H1 (cell line): ENCODE data around the gene DOK3. TPM values are rescaled to one million over a fixed set of nuclear protein-coding genes. Genes with fewer than 3 reads are reported as not detected.

ENCODE experiments used
- CTCF ChIA-PET: fragments of 300-600 bp; sonication (Branson Sonifier 250); formaldehyde crosslinking; loops from one replicate; lab custom pipeline; 2021; ENCODE audit not compliant: partially characterized antibody; lab: Charles Lee
- POLR2A ChIA-PET: fragments of 300-600 bp; sonication (Branson Sonifier 250); formaldehyde crosslinking; loops from one replicate; lab custom pipeline; 2021; ENCODE audit warnings: inconsistent platforms; ENCODE audit not compliant: partially characterized antibody; lab: Charles Lee
- DNase-seq, 2 experiments: peaks; one replicate each; pipeline versions ENCODE4 v3.0.0 to v3.0.0-alpha.2; 2010 to 2022; ENCODE audit warnings: low spot score in 2 of 2, low read depth in 1 of 2, mixed read lengths in 1 of 2
- FAIRE-seq: peaks from 2 replicates; lab custom pipeline; 2011; peaks lifted over from hg19 to GRCh38; lab: Jason Lieb, UNC
- H2AFZ ChIP-seq: 2 replicates; pipeline ENCODE4 v1.8.1; 2012; ENCODE audit warnings: low read length, inconsistent platforms
- H2AK5ac ChIP-seq: 2 replicates; pipeline ENCODE4 v1.6.1; 2013; ENCODE audit warnings: low read depth, low read length
- H2BK120ac ChIP-seq: replicated peaks from 2 replicates; pipeline ENCODE3; 2013; ENCODE audit warnings: low read depth, low read length, inconsistent platforms
- H2BK12ac ChIP-seq: 2 replicates; pipeline ENCODE4 v1.6.1; 2013; ENCODE audit warnings: low read depth, low read length
- H2BK15ac ChIP-seq: 2 replicates; pipeline ENCODE4 v1.6.1; 2013; ENCODE audit warnings: low read length
- H2BK20ac ChIP-seq: 2 replicates; pipeline ENCODE4 v1.6.1; 2013; ENCODE audit warnings: low read length
- H2BK5ac ChIP-seq: 2 replicates; pipeline ENCODE4 v1.6.1; 2013; ENCODE audit warnings: low read depth, low read length
- H3K14ac ChIP-seq: 2 replicates; pipeline ENCODE4 v1.6.1; 2013; ENCODE audit warnings: inconsistent platforms; ENCODE audit not compliant: insufficient read length
- H3K18ac ChIP-seq: 2 replicates; pipeline ENCODE4 v1.6.1; 2013; ENCODE audit warnings: low read length; ENCODE audit errors: extremely low read depth
- H3K23ac ChIP-seq: 2 replicates; pipeline ENCODE4 v1.6.1; 2013; ENCODE audit warnings: inconsistent platforms; ENCODE audit not compliant: insufficient read length
- H3K23me2 ChIP-seq: 2 replicates; pipeline ENCODE4 v1.6.1; 2013; ENCODE audit warnings: low read depth, low read length
- H3K27ac ChIP-seq: 2 replicates; pipeline ENCODE4 v1.6.1; 2011; ENCODE audit warnings: low read depth, low read length, inconsistent platforms
- H3K27me3 ChIP-seq, 4 experiments: replicated peaks in 1 of 4; 1 replicate in 1 of 4; 2 replicates in 3 of 4; pipeline versions ENCODE4 v1.6.1 to v1.8.1; 2011 to 2013; ENCODE audit warnings: low read length in 3 of 4, mild to moderate bottlenecking in 3 of 4, inconsistent platforms in 2 of 4, mixed read lengths in 2 of 4, moderate library complexity in 1 of 4; ENCODE audit not compliant: control insufficient read depth in 3 of 4, insufficient read depth in 3 of 4; ENCODE audit errors: extremely low read depth in 1 of 4
- H3K36me3 ChIP-seq, 4 experiments: 2 replicates each; pipeline versions ENCODE4 v1.6.1 to v1.8.1; 2011 to 2013; ENCODE audit warnings: mild to moderate bottlenecking in 4 of 4, low read length in 3 of 4, moderate library complexity in 2 of 4, control low read depth in 1 of 4, inconsistent platforms in 1 of 4; ENCODE audit not compliant: insufficient read depth in 4 of 4, control insufficient read depth in 2 of 4
- H3K4ac ChIP-seq: replicated peaks from 2 replicates; pipeline ENCODE3; 2013; ENCODE audit warnings: low read length, low read depth, mixed read lengths, inconsistent platforms; ENCODE audit not compliant: insufficient read length
- H3K4me1 ChIP-seq, 4 experiments: replicated peaks in 1 of 4; 1 replicate in 1 of 4; 2 replicates in 3 of 4; pipeline versions ENCODE4 v1.6.1 to v1.8.1; 2011 to 2013; ENCODE audit warnings: low read length in 3 of 4, inconsistent platforms in 2 of 4, mixed read lengths in 1 of 4; ENCODE audit not compliant: insufficient read depth in 4 of 4, control insufficient read depth in 3 of 4
- H3K4me2 ChIP-seq, 2 experiments: 2 replicates each; pipeline versions ENCODE4 v1.6.1 to v1.8.1; 2011 to 2013; ENCODE audit warnings: low read depth in 2 of 2, low read length in 2 of 2, control low read depth in 1 of 2, inconsistent platforms in 1 of 2, mild to moderate bottlenecking in 1 of 2; ENCODE audit not compliant: insufficient read depth in 1 of 2
- H3K4me3 ChIP-seq, 4 experiments: fragments of 200-600, 300-600 bp in 1 of 4; sonication (generic), shearing (Covaris generic), sonication (Bioruptor Twin) in 1 of 4; 2 replicates each; pipeline versions ENCODE4 v1.5.1 to v1.8.1; 2011 to 2016; ENCODE audit warnings: low read length in 4 of 4, low read depth in 3 of 4, control low read depth in 2 of 4, inconsistent platforms in 2 of 4, mild to moderate bottlenecking in 2 of 4, mixed read lengths in 1 of 4, moderate library complexity in 1 of 4; ENCODE audit not compliant: insufficient read depth in 2 of 4; ENCODE audit errors: extremely low read depth in 1 of 4
- H3K56ac ChIP-seq: replicated peaks from 2 replicates; pipeline ENCODE3; 2013; ENCODE audit warnings: low read depth, mild to moderate bottlenecking, mixed read lengths, low read length, inconsistent platforms; ENCODE audit not compliant: insufficient read length
- H3K79me1 ChIP-seq: 2 replicates; pipeline ENCODE4 v1.6.1; 2013; ENCODE audit warnings: low read depth, low read length, control low read depth
- H3K79me2 ChIP-seq, 2 experiments: 2 replicates each; pipeline versions ENCODE4 v1.6.1 to v1.8.1; 2012 to 2013; ENCODE audit warnings: low read length in 2 of 2, mild to moderate bottlenecking in 2 of 2, inconsistent platforms in 1 of 2; ENCODE audit not compliant: insufficient read depth in 2 of 2, control insufficient read depth in 1 of 2
- H3K9ac ChIP-seq, 4 experiments: replicated peaks in 1 of 4; 1 replicate in 1 of 4; 2 replicates in 3 of 4; pipeline versions ENCODE4 v1.6.1 to v1.8.1; 2011 to 2013; ENCODE audit warnings: low read depth in 3 of 4, low read length in 3 of 4, control low read depth in 2 of 4, mild to moderate bottlenecking in 2 of 4, moderate library complexity in 2 of 4, inconsistent platforms in 1 of 4; ENCODE audit errors: extremely low read depth in 1 of 4
- H3K9me3 ChIP-seq, 2 experiments: 2 replicates each; pipeline versions ENCODE4 v1.6.1 to v1.8.1; 2012 to 2013; ENCODE audit warnings: mild to moderate bottlenecking in 2 of 2, moderate library complexity in 2 of 2, control low read depth in 1 of 2, inconsistent platforms in 1 of 2, low read depth in 1 of 2, low read length in 1 of 2, mixed read lengths in 1 of 2; ENCODE audit not compliant: insufficient read depth in 2 of 2
- H4K20me1 ChIP-seq, 2 experiments: replicated peaks in 1 of 2; 2 replicates each; pipeline versions ENCODE3 to v1.8.1; 2011 to 2013; ENCODE audit warnings: inconsistent platforms in 2 of 2, low read length in 2 of 2, mild to moderate bottlenecking in 1 of 2; ENCODE audit not compliant: insufficient read depth in 2 of 2, control insufficient read depth in 1 of 2
- H4K5ac ChIP-seq: 2 replicates; pipeline ENCODE4 v1.6.1; 2013; ENCODE audit warnings: low read length, low read depth, mixed read lengths, inconsistent platforms; ENCODE audit not compliant: insufficient read length
- H4K8ac ChIP-seq: 2 replicates; pipeline ENCODE4 v1.8.0; 2013; ENCODE audit warnings: mild to moderate bottlenecking, moderate library complexity, low read length, inconsistent platforms; ENCODE audit not compliant: insufficient read depth; ENCODE audit errors: extremely low read depth
- H4K91ac ChIP-seq: replicated peaks from 2 replicates; pipeline ENCODE3; 2013; ENCODE audit warnings: low read length, mixed read lengths, inconsistent platforms; ENCODE audit not compliant: insufficient read length
- ASH2L ChIP-seq: fragments of 200-600, 300-600 bp; sonication (generic); IDR thresholded peaks from one replicate; pipeline ENCODE4 v1.7.1; 2017; ENCODE audit warnings: low read length
- CBX8 ChIP-seq: fragments of 300-800, 300-1000 bp; sonication (generic); IDR thresholded peaks from 2 replicates; pipeline ENCODE4 v1.7.1; 2016; ENCODE audit warnings: low read depth, low read length, borderline replicate concordance
- POLR2AphosphoS5 ChIP-seq: IDR thresholded peaks from 2 replicates; pipeline ENCODE4 v1.6.1; 2011; ENCODE audit warnings: low read depth, low read length
- SAP30 ChIP-seq: fragments of 300-600 bp; sonication (generic); IDR thresholded peaks from 2 replicates; pipeline ENCODE4 v1.7.1; 2012; ENCODE audit warnings: low read length, moderate library complexity, mild to moderate bottlenecking, inconsistent platforms; ENCODE audit not compliant: insufficient read depth, insufficient replicate concordance
- WGBS, 2 experiments: shearing (Covaris generic) in 1 of 2; methylation state at CpG; one replicate each; pipeline versions ENCODE4 v1.1.6 to v1.1.7; 2013 to 2015; ENCODE audit warnings: low lambda C conversion rate in 2 of 2, mixed read lengths in 2 of 2, inconsistent platforms in 1 of 2, low coverage in 1 of 2, missing lambda C conversion rate in 1 of 2; ENCODE audit not compliant: insufficient replicate concordance in 2 of 2, insufficient coverage in 1 of 2, insufficient read length in 1 of 2; ENCODE audit errors: extremely low coverage in 1 of 2, missing lambda C conversion rate in 1 of 2; 5-methylcytosine and 5-hydroxymethylcytosine counted together
- polyA plus RNA-seq, 7 experiments: library from polyadenylated mRNA; depleted of rRNA in 3 of 7; stranded (reverse) in 5 of 7; unstranded in 2 of 7; fragments of >200 nt in 5 of 7; fragments of 200-250 nt in 2 of 7; gene quantifications; 1 replicate in 5 of 7; 2 replicates in 1 of 7; 4 replicates in 1 of 7; pipeline versions ENCODE4 v1.2.1 to v1.2.3, GENCODE V29; 2011 to 2013; ENCODE audit warnings: missing spikeins in 2 of 7, mixed read lengths in 2 of 7
- total RNA-seq: library from RNA; stranded (reverse); fragmentation: NEBNext Ultra II Directional; extraction: Animal tissue kit (Norgen Biotek cat#: 25700); gene quantifications from 2 replicates; pipeline ENCODE4 v1.2.1, GENCODE V29; 2021

DOK3 gene
- total and polyA plus RNA-seq, 2 of the 8 experiments (the other 6 are each of a cell fraction or from before 2014, with no cell fraction given) = 4.2 to 6.4 TPM

DNA sequence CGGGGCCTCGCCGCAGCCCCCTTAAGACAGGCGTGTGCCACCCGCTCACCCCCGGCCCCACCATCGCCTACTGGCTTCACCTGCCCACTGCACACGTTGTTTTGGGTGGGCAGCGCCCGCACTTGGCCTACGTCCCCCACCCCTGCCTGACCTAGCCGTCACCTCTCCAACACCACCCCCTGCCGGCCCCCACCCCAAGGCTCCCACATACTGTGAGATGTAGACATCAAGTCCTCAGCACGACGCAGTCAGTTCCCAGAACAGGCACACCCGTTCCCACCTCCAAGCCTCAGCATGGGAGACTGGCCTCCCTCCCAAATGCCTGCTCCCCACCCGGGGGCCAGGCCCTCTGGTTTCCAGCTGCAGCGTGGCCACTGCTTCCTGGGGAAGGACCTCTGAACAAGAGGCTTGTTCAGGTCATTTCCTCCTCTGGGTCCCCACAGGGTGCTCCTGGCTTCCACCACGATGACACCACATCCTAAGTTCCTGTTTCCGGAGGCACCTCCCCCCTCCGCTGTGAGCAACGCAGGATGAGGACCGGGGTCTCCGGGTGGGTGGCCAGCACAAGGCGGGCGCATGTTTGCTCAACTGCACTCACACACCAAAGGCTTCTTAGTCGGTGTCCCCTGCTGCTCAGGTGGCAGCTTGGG, 47.5 kb downstream of the DOK3 start:
- no peak overlapping the region for H3K4me2 ChIP-seq
- no peak overlapping the region for H3K23ac ChIP-seq
- no peak overlapping the region for H4K5ac ChIP-seq
- H2BK15ac ChIP-seq = no peak overlapping the region
- H3K14ac ChIP-seq = no peak overlapping the region
- peak overlapping the region; percentile 36; the same call in 1 of the 2 replicates for H4K8ac ChIP-seq
- CTCF ChIA-PET = interaction anchor here (1.1 to 5.5 kb wide), 4 partner anchors 9 to 41 kb away, joined by 3 to 64 read pairs (median 5); partner anchors contain the start of gene DBN1
- no peak overlapping the region for H2AFZ ChIP-seq
- H3K27me3 ChIP-seq = no peaks in the 10 kb centered on the region
- no peaks in the 10 kb centered on the region for H3K23me2 ChIP-seq
- POLR2A ChIA-PET = interaction anchor here (1.0 to 67.5 kb wide), 3 partner anchors 7 to 71 kb away, joined by 3 to 3349 read pairs (median 3349); partner anchors contain the start of genes DBN1, DOK3, PDLIM7 and PRR7
- H2BK120ac ChIP-seq = no peak overlapping the region
- H2BK5ac ChIP-seq = no peak overlapping the region; the same call in 1 of the 2 replicates
- peaks cover 24 to 49% of the 10 kb centered on the region in 2 experiments for H4K20me1 ChIP-seq
- H3K79me1 ChIP-seq = peaks cover 3% of the 10 kb centered on the region; the same call in 1 of the 2 replicates
- no peak overlapping the region for H3K56ac ChIP-seq
- H2BK12ac ChIP-seq = no peak overlapping the region
- H3K4me3 ChIP-seq = no peak overlapping the region
- 92% methylated on average over 24 of the region's 27 CpGs; no CpG with 5 or more reads in 1 of the 2 experiments for WGBS, 2 experiments
- H3K18ac ChIP-seq = no peak overlapping the region
- H3K9me3 ChIP-seq = peaks cover 0 to 4% of the 10 kb centered on the region in 2 experiments; a peak in 2 of 4 replicates
- peaks cover 0 to 5% (median 3%) of the 10 kb centered on the region in 4 experiments; a peak in 4 of 7 replicates for H3K4me1 ChIP-seq
- peak; percentile 67; the same call in 1 of the 2 replicates for TF ChIP-seq POLR2AphosphoS5
- TF ChIP-seq SAP30 = no peak
- TF ChIP-seq CBX8 = no peak
- TF ChIP-seq ASH2L = no peak
- no peak overlapping the region for H3K4ac ChIP-seq
- H3K9ac ChIP-seq = no peak overlapping the region
- H3K27ac ChIP-seq = peak overlapping the region; percentile 11; the same call in 1 of the 2 replicates
- FAIRE-seq (no peak), DNase-seq (no peak)
- no peak overlapping the region for H4K91ac ChIP-seq
- H3K36me3 ChIP-seq = peaks cover 36 to 79% (median 67%) of the 10 kb centered on the region in 4 experiments
- H2BK20ac ChIP-seq = no peak overlapping the region
- no peak overlapping the region for H2AK5ac ChIP-seq
- H3K79me2 ChIP-seq = peaks cover 0 to 7% of the 10 kb centered on the region in 2 experiments; a peak in 2 of 4 replicates
